ENCODE data around the gene POLR3GL. TPM values are rescaled to one million over a fixed set of nuclear protein-coding genes. Genes with fewer than 3 reads are reported as not detected.

The POLR3GL gene
- 9.0 to 9.6 TPM (median 9.2 TPM) in 5 replicates for total RNA-seq (2022; extraction: Qiagen RNA extraction; ENCODE audit: low read depth)

GRCh38 chr1:145964328-145965118 is at the start of gene POLR3GL, which contains the start of gene ANKRD34A:
TSS of gene POLR3GL (plus strand) at chr1:145964690. CDS start at chr1:145974866, 10,176 bp downstream.
TSS of gene ANKRD34A (minus strand) at chr1:145964575. CDS start at chr1:145961759, 2,816 bp downstream.

GRCh38 chr1:145918144-145918991 is 46.1 kb upstream of the POLR3GL start, which contains the start of gene PEX11B:
TSS of gene PEX11B (minus strand) at chr1:145918717. CDS start at chr1:145918688, 29 bp downstream.

DNA sequence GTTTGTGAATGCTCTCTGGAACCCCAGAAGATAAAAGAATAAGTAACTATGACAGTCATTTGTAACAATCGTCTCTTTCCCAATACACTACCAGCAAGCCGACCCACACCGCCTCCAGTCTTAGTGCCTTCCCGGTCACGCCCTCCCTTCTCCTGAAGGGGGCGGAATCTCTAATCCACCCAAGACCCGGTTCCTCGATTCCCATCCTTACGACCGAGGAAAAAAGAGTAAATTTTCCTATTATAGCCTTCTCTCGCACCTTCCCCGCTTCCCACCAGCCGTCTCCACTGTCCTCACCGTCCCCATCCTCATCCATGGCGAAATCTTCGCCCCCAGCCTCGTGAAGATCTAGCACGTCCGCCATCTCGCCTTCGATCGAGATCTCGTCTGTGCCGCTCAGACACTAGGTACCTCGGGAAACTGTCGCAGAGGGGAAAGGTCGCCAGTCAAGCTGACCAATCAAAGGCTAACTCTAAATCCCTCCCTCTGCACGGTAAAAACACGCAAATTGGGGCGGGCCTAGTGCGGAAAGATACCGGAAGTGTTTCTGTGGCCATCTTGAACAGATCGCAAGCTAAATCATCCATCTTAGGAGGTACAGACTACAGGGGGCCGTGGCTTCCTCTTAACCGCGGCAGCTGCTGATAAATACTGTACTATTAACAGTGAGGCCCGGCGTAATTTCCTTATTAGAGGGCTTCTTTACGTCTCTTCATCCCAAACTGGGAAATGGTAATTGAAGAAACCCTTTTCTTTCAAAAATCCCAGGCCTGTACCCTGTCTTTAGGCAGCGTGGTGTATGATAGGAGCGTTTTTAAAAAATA is 37.2 kb upstream of the POLR3GL start, which contains the start of gene RBM8A:
Gene RBM8A, minus strand, starts transcription at position 422 of the 824 bp plus-strand sequence. Its CDS starts 58 bp downstream, at position 364.

DNA sequence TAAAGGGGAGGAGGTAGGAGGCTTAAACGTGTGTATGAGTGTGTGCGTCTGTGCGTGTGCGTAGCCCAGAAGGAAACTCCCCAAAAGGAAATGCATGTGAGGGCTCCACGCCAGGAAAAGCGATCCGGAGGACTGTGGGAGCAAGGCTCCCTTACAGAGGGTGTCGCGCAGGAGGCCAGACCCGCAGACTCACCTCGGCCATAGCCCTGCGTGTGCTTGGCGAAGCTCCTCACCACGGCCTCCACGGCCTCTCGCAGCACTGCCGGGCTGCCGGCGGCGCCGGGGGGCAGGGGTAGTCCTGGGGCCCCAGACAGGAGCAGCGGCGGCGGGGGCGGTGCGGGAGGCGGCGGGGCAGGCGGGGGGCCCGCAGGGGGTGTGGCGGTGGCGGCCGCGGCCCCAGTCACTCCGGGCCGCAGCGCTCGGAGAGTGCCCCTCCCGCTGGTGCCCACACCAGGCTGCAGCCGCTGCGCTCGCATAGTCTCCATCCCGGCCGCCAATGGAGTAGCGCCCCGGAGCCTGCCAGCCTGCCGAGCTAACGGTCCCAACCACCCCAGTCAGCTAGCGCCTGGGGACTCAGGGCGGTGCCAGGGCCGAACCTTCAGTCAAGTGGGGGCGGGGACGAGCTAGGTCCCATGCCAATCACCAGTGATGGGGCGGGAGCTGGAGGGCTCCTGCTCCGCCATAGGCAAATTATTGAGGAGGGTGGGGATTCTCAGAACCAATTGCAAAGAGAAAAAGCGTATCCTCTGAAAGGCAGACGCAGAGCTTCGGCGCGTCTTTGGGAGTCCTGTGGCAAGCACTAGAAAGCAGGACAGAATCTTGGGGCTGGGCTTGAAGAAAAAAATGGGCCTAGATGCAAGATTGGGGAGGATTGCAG is 6.8 kb upstream of the POLR3GL start, which contains the start of gene LIX1L:
Gene LIX1L, minus strand, starts transcription at position 575 of the 877 bp plus-strand sequence. Its CDS starts 90 bp downstream, at position 485.

GRCh38 chr1:145996433-145997015 is 32.0 kb downstream of the POLR3GL start, which contains the start of gene TXNIP:
TSS of gene TXNIP (minus strand) at chr1:145996579. CDS start at chr1:145996266, 313 bp downstream.

GRCh38 chr1:146021622-146022402 is 57.3 kb downstream of the POLR3GL start, which contains the start of gene HJV:
TSS of gene HJV (minus strand) at chr1:146021735. CDS start at chr1:146020231, 1,504 bp downstream.

Other genes with a start within 250 kb of the POLR3GL start
- not detected in 5 replicates for gene CD160, start 245.2 kb upstream of the POLR3GL start, total RNA-seq (2022; extraction: Qiagen RNA extraction; ENCODE audit: low read depth)
- gene RNF115, start 140.6 kb upstream of the POLR3GL start, total RNA-seq (2022; extraction: Qiagen RNA extraction; ENCODE audit: low read depth) = 7.6 to 13.2 TPM (median 11.4 TPM) in 5 replicates
- 35.1 to 37.2 TPM (median 36.4 TPM) in 5 replicates for gene POLR3C, start 140.5 kb upstream of the POLR3GL start, total RNA-seq (2022; extraction: Qiagen RNA extraction; ENCODE audit: low read depth)
- gene NUDT17, start 119.1 kb upstream of the POLR3GL start, total RNA-seq (2022; extraction: Qiagen RNA extraction; ENCODE audit: low read depth) = 4.9 to 6.5 TPM (median 5.8 TPM) in 5 replicates
- gene PIAS3, start 105.6 kb upstream of the POLR3GL start, total RNA-seq (2022; extraction: Qiagen RNA extraction; ENCODE audit: low read depth) = 21.7 to 28.0 TPM (median 24.6 TPM) in 5 replicates
- gene ANKRD35, start 78.8 kb upstream of the POLR3GL start, total RNA-seq (2022; extraction: Qiagen RNA extraction; ENCODE audit: low read depth) = not detected in 5 replicates
- 0.29 to 0.37 TPM (median 0.36 TPM) in 5 replicates for gene ITGA10, start 54.6 kb upstream of the POLR3GL start, total RNA-seq (2022; extraction: Qiagen RNA extraction; ENCODE audit: low read depth)
- gene PEX11B, start 46.0 kb upstream of the POLR3GL start, total RNA-seq (2022; extraction: Qiagen RNA extraction; ENCODE audit: low read depth) = 21.3 to 26.2 TPM (median 23.2 TPM) in 5 replicates
- gene RBM8A, start 37.2 kb upstream of the POLR3GL start, total RNA-seq (2022; extraction: Qiagen RNA extraction; ENCODE audit: low read depth) = 184 to 223 TPM (median 198 TPM) in 5 replicates
- gene LIX1L, start 6.7 kb upstream of the POLR3GL start, total RNA-seq (2022; extraction: Qiagen RNA extraction; ENCODE audit: low read depth) = 8.6 to 10.5 TPM (median 9.9 TPM) in 5 replicates
- 0.17 to 0.69 TPM (median 0.23 TPM) in 5 replicates for gene ANKRD34A, start 115 bp upstream of the POLR3GL start, total RNA-seq (2022; extraction: Qiagen RNA extraction; ENCODE audit: low read depth)
- gene TXNIP, start 31.9 kb downstream of the POLR3GL start, total RNA-seq (2022; extraction: Qiagen RNA extraction; ENCODE audit: low read depth) = 0.11 to 0.26 TPM (median 0.13 TPM) in 5 replicates
- gene HJV, start 57.0 kb downstream of the POLR3GL start, total RNA-seq (2022; extraction: Qiagen RNA extraction; ENCODE audit: low read depth) = not detected in 5 replicates
- gene NBPF10, start 180.1 kb downstream of the POLR3GL start, total RNA-seq (2022; extraction: Qiagen RNA extraction; ENCODE audit: low read depth) = 0.55 to 0.76 TPM (median 0.61 TPM) in 5 replicates